Uterus (tissue), 4 donors: ENCODE results near the gene ZBTB34. TPM values are rescaled to one million over a fixed set of nuclear protein-coding genes. Genes with fewer than 3 reads are reported as not detected.

Experiments used
- DNase-seq, 2 donors: peaks; one replicate each; pipeline ENCODE4 v3.0.0-alpha.2; 2019 to 2020
- H3K27ac ChIP-seq, 2 donors: fragments of 200-600 bp; sonication (generic); 1 replicate in 1 of 2; 2 replicates in 1 of 2; pipeline ENCODE4 v1.5.1; 2016 to 2018
- H3K27me3 ChIP-seq, 2 donors: fragments of 200-600 bp; sonication (generic); one replicate each; pipeline ENCODE4 v1.5.1; 2018 to 2019; ENCODE audit warnings: control low read depth in 1 of 2
- H3K36me3 ChIP-seq, 2 donors: fragments of 200-600 bp; sonication (generic); one replicate each; pipeline ENCODE4 v1.5.1; 2019; ENCODE audit warnings: control low read depth in 1 of 2
- H3K4me1 ChIP-seq, 2 donors: fragments of 200-600 bp; sonication (generic); one replicate each; pipeline ENCODE4 v1.5.1; 2018 to 2019; ENCODE audit warnings: control low read depth in 1 of 2
- H3K4me3 ChIP-seq, 2 donors: fragments of 200-600 bp; sonication (generic); 1 replicate in 1 of 2; 2 replicates in 1 of 2; pipeline ENCODE4 v1.5.1; 2018 to 2019; ENCODE audit warnings: mild to moderate bottlenecking in 1 of 2
- H3K9me3 ChIP-seq, 2 donors: fragments of 200-600 bp; sonication (generic); one replicate each; pipeline ENCODE4 v1.5.1; 2019; ENCODE audit warnings: control low read depth in 1 of 2
- POLR2A ChIP-seq, 2 donors: fragments of 450-650 bp; IDR thresholded peaks; one replicate each; pipeline ENCODE4 v1.6.1; 2016; ENCODE audit warnings: antibody characterized with exemption in 2 of 2, mild to moderate bottlenecking in 1 of 2, moderate library complexity in 1 of 2
- intact Hi-C: fragments of 100-400 bp; cut with DNase I; formaldehyde crosslinking; loops from one replicate; pipeline ENCODE4 v1.15.1; 2023; ENCODE audit warnings: low total_unique reads
- total RNA-seq, 4 donors: library from RNA; depleted of rRNA in 3 of 4; stranded (reverse); fragments of >200 nt in 3 of 4; gene quantifications; one replicate each; pipeline versions ENCODE4 v1.1.0 to v1.2.4, GENCODE V29; 2014 to 2023
- TF ChIP-seq, protein P1 (sequence below), 4 experiments: fragments of 200-600 bp in 2 of 4; fragments of 450-650 bp in 2 of 4; sonication (generic) in 2 of 4; IDR thresholded peaks; one replicate each; pipeline ENCODE4 v1.5.1; 2016 to 2019; ENCODE audit warnings: antibody characterized with exemption in 4 of 4, mild to moderate bottlenecking in 2 of 4, moderate library complexity in 1 of 4
- donor health status: DM: yes; HTN: yes; CAD: no.

The ZBTB34 gene
- total RNA-seq, 4 donors from 2014 or later, result 1.8 to 30.3 (median 13.5) TPM

DNA sequence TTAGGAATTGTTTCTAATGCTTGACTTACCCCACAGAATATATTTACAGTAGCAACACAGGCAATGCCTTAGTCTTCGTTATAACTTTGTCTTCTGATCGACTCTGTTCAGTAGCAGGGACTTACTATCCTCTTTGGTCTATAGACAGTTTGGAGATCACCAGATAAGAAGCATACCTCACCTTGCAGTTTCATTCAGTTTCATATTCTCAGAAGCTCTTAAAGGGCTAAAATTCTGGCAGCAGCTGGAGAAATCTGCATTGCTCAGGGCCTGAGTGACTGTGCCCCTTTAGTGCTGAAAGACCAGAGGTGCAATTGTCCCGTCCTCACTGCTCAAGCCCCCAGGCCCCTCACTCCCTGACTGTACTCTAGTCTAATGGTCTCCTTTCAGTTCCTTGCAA, 29.6 kb upstream of the ZBTB34 start:
- Histone ChIP-seq H3K27me3 (no peaks in the 10 kb centered on the region), H3K36me3 (no peaks in the 10 kb centered on the region), H3K4me3 (no peak overlapping the region), H3K4me1 (no peaks in the 10 kb centered on the region), H3K27ac (no peak overlapping the region), H3K9me3 (no peaks in the 10 kb centered on the region)
- no peak for DNase-seq
- TF ChIP-seq, protein P1, sequence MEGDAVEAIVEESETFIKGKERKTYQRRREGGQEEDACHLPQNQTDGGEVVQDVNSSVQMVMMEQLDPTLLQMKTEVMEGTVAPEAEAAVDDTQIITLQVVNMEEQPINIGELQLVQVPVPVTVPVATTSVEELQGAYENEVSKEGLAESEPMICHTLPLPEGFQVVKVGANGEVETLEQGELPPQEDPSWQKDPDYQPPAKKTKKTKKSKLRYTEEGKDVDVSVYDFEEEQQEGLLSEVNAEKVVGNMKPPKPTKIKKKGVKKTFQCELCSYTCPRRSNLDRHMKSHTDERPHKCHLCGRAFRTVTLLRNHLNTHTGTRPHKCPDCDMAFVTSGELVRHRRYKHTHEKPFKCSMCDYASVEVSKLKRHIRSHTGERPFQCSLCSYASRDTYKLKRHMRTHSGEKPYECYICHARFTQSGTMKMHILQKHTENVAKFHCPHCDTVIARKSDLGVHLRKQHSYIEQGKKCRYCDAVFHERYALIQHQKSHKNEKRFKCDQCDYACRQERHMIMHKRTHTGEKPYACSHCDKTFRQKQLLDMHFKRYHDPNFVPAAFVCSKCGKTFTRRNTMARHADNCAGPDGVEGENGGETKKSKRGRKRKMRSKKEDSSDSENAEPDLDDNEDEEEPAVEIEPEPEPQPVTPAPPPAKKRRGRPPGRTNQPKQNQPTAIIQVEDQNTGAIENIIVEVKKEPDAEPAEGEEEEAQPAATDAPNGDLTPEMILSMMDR (IDR thresholded peaks at IDR 0.05), result no peak
- no peak for TF ChIP-seq POLR2A (IDR thresholded peaks at IDR 0.05)
- intact Hi-C loops, result no loop called here

DNA sequence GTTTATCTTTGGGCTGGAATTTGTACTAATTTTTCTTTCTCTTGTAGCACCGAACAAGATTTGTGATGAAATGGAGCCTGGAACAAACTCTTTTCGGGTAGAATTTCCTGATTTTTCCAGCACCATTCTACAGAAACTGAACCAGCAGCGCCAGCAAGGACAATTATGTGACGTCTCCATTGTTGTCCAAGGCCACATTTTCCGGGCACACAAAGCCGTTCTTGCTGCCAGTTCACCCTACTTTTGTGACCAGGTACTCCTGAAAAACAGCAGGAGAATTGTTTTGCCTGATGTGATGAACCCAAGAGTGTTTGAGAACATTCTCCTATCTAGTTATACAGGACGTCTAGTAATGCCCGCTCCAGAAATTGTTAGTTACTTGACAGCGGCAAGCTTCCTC, 28.0 kb upstream of the ZBTB34 start:
- Histone ChIP-seq H3K27me3 (no peaks in the 10 kb centered on the region), H3K4me1 (no peaks in the 10 kb centered on the region), H3K9me3 (no peaks in the 10 kb centered on the region), H3K27ac (no peak overlapping the region), H3K4me3 (no peak overlapping the region), H3K36me3 (no peaks in the 10 kb centered on the region)
- TF ChIP-seq, protein P1 (IDR thresholded peaks at IDR 0.05), result no peak
- no peak for TF ChIP-seq POLR2A (IDR thresholded peaks at IDR 0.05)
- no peak for DNase-seq
- intact Hi-C loops, result no loop called here

DNA sequence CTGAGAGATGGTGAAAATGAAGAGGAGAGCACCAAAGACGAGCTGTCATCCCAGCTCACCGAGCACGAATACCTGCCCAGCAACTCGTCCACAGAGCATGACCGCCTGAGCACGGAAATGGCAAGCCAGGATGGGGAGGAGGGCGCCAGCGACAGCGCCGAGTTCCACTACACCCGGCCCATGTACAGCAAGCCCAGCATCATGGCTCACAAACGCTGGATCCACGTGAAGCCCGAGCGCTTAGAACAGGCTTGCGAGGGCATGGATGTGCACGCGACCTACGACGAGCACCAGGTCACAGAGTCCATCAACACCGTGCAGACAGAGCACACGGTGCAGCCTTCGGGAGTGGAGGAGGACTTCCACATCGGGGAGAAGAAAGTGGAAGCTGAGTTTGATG, 27.4 kb upstream of the ZBTB34 start:
- DNase-seq, result no peak
- Histone ChIP-seq H3K27ac (no peak overlapping the region), H3K9me3 (no peaks in the 10 kb centered on the region), H3K4me3 (no peak overlapping the region), H3K4me1 (no peaks in the 10 kb centered on the region), H3K36me3 (no peaks in the 10 kb centered on the region), H3K27me3 (no peaks in the 10 kb centered on the region)
- no peak for TF ChIP-seq POLR2A (IDR thresholded peaks at IDR 0.05)
- TF ChIP-seq, protein P1 (IDR thresholded peaks at IDR 0.05), result no peak
- intact Hi-C loops, result no loop called here

DNA sequence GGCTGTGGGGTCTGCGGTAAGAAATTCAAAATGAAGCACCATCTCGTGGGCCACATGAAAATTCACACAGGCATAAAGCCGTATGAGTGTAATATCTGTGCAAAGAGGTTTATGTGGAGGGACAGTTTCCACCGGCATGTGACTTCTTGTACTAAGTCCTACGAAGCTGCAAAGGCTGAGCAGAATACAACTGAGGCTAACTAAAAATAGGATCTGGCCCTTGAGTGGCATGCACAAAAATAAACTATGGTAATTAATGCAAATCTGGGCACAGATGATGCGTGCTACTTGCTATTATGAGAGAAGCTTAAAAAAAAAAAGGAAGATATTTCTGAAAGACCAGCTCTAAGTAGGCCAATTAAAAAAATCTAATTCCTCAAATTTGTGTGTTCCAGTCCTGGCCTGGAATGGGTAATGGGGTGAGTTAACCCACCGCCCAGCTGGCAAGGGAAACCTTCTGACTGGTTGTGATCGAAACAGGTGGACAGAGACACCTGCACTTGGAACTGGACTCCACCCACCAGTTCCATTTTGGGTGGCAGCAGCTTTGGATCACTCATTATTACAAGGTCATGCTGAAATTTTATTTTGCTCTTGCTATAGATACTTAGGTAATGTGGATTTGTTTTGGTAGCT, 26.6 kb upstream of the ZBTB34 start:
- Histone ChIP-seq H3K4me1 (no peaks in the 10 kb centered on the region), H3K4me3 (no peak overlapping the region), H3K36me3 (no peaks in the 10 kb centered on the region), H3K9me3 (no peaks in the 10 kb centered on the region), H3K27me3 (no peaks in the 10 kb centered on the region), H3K27ac (no peak overlapping the region)
- intact Hi-C loops, result no loop called here
- DNase-seq, result no peak
- TF ChIP-seq, protein P1 (IDR thresholded peaks at IDR 0.05), result no peak
- no peak for TF ChIP-seq POLR2A (IDR thresholded peaks at IDR 0.05)

DNA sequence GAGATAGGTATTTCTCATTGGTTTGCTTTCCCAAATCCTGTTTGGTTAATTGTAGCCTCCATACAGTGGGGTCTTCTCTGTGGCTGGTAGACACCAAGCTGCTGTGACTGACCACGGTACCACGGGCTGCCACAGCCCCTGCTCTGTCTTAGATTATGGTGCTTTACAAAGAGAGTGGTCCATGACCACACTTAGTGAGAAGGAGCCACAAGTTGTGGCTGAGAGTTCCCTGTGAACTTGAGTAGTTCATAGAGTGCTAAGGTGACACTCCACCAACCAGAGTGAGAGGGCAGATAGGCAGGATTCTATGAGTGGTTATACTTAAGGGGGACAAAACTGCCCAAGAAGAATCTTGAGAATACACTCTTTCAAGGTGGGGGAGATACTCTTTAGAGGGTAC, 25.8 kb upstream of the ZBTB34 start:
- no peaks in the 10 kb centered on the region for H3K27me3 ChIP-seq
- H3K4me1 ChIP-seq, result no peaks in the 10 kb centered on the region
- H3K4me3 ChIP-seq, result no peak overlapping the region
- DNase-seq, result no peak
- H3K36me3 ChIP-seq, result no peaks in the 10 kb centered on the region
- TF ChIP-seq POLR2A (IDR thresholded peaks at IDR 0.05), result no peak
- TF ChIP-seq, protein P1 (IDR thresholded peaks at IDR 0.05), result no peak
- intact Hi-C loops, result no loop called here
- no peaks in the 10 kb centered on the region for H3K9me3 ChIP-seq
- no peak overlapping the region for H3K27ac ChIP-seq
